GM12873 (cell line): ENCODE data around the gene MPPED2.

Source experiments
- CTCF ChIP-seq: IDR thresholded peaks from 2 replicates; pipeline ENCODE4 v1.5.1; 2012; ENCODE audit warnings: low read depth, mild to moderate bottlenecking, moderate library complexity, low read length, control low read depth; ENCODE audit not compliant: insufficient read depth; ENCODE audit errors: missing control alignments

Gene MPPED2

GRCh38 chr11:30420233-30420787 is 165.8 kb downstream of the MPPED2 start:
- TF ChIP-seq CTCF = no peak

GRCh38 chr11:30414806-30415205 is 171.3 kb downstream of the MPPED2 start:
- no peak for TF ChIP-seq CTCF

- no peak for TF ChIP-seq CTCF
Observed at GRCh38 chr11:30414244-30414643, 171.9 kb downstream of the MPPED2 start.

- TF ChIP-seq CTCF = no peak
Observed at GRCh38 chr11:30412509-30412908, 173.6 kb downstream of the MPPED2 start.

GRCh38 chr11:30411383-30411782 is 174.8 kb downstream of the MPPED2 start:
- TF ChIP-seq CTCF = no peak

GRCh38 chr11:30406978-30407762 is 179.0 kb downstream of the MPPED2 start:
- no peak for TF ChIP-seq CTCF

GRCh38 chr11:30405385-30405784 is 180.8 kb downstream of the MPPED2 start:
- TF ChIP-seq CTCF = no peak
